ENCODE data around the gene SECTM1.

SECTM1 gene

DNA sequence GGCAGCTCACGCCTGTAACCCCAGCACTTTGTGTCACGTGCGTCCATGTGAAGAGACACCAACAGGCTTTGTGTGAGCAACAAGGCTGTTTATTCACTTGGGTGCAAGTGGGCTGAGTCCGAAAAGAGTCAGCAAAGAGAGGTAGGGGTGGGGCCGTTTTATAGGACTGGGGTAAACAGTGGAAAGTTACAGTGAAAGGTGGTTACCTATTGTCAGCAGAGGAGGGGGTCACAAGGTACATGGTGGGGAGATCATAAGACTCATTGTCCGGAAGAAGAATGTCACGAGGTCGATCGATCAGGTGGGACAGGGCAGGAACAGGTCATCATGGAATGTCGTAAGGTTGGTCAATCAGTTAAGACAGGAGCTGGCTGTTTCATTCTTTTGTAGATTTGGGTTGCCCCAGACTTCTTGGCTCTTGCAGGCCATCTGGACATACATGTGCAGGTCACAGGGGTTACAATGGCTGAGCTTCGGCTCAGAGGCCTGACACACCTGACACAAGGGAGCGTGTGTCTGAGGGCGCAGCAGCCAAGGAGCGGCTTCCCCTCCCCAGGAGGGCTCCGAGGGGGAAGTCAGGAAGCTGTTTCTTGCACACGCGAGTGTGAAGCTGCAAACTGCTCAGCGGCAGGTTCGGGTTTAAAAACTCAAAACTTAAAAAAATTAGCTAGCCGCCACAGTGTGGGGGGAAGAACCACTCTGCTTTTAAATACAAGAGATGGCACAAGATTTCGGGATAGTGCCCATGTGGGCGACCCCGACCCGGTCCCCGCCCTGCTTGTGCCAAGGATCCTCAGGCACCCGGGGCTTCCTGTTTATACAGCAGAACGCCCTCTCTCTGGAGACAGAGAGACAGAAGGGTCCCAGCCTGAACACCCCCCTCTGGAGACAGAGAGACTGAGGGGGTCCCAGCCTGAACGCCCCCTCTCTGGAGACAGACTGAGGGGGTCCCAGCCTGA lies 13.1 kb upstream of the SECTM1 start:
- no peak for DNase-seq

DNA sequence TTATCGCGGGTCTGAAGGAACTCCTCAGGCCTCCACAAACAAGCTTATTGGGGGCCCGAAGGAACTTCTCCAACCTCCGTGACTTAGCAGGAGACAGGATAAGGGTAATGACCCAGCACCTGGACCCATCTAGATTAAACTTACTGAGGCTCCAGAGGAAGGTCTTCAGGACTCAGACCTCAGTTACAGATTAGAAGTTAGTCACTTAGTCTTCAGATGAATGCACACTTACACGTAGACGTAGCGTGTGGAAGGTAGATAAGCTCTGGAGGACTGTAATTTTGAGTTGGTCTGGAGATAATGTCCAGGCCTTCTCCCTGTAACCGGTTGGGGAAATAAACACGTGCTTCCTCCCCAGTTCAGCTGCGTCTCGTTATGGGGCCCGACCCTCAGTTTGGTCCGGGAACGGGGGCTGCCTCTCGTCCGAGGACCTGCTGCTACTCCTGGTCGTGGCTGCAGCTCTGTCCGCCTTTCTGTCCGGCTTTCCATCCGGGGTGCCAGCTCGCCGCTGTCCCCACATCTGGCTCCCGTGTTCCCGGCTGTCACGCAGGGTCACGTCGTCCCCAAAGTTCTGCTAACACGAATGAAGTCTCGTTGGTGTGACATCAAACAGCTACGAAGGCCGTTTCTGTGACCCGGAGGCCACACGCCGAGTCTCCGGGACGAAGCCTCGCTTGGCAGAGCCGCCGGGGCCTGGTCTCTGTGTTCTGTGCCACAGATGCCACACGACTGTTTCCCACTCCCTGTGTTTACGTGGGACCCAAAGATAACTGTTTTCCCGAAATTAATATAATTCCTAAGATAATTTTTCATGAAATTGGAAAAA lies 11.8 kb upstream of the SECTM1 start:
- DNase-seq = no peak

DNA sequence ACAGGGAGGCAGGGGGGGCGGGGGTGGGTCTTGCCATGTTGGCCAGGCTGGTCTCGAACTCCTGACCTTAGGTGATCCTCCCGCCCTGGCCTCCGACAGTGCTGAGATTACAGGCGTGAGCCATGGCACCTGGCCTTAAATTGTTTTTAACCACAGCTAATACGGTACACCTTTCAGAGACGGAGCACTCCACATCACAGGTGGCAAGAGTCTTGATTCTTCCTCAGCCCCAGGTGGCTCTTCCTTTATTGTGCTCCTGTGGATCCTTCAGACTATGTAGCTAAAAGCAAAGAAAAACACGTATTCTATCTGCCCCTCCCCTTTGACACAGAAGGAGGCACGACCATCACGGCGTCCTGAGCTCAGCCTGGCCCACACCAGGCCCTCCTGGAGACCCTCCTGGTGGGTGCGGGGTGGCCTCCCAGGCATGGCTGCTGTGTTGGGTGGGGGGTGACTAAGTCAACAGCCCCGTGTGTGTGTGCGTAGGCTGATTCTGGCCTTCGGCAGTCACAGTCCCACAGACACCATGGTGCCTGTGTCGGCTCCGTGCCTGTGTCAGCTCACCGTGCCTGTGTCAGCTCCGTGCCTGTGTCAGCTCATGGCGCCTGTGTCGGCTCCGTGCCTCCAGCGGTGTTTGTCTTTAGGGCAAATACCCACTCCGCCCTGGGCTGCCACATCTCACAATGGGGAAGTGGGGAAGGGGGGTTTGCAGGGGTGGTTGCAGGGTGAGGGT lies 10.8 kb upstream of the SECTM1 start:
- no peak for DNase-seq

DNA sequence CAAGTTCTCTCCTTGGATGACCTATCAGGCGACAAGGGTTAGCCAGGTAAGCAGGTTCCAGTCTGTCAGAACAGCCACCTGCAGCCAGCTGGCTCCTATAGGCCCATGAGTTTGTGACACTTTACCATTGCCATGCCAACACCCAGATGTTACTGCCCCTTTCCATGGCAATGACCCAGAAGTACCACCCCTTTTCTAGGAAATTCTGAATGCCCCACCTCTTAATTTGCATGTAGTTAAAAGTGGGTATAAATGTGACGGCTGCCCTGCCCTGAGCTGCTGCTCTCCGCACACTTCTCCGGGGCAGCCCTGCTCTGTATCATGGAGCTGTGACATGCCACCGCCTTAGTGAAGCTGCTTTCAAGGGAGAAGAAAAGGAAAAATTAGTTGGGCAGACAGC lies 10.0 kb upstream of the SECTM1 start:
- no peak for DNase-seq

DNA sequence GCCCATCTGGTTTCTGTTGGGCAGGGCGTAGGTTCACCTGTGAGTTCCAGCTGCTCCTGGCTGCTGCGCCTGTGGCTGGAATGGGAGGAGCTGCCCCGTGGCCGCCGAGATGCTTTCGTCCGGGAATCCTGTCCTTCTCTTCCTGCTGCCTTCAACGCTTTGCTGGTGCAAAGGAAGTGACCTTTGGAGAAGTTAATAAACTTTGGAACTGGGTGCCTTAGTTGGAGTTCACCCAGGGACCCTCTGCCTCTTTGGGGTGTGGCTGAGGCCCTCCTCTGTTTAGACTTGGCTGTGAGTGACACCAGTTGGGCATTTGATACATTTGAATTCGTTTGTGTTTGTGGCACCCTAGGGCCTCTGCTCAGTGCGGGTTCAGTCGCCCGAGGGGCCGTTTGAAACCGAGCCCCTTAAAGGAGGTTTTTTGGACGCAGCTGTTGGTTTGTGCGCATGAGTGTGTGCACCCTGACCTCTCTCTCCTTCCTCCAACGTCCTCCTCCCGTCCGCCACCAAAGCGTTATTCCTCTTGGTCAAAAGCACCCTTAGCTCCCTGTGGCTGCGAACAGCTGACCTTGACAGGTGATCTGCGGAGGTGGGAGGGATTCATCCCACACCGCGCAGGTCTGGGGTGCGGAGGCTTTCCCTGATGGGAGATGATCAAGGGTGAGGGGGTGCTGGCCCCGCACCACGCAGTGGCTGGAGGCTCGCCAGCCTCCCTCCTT lies 9.0 kb upstream of the SECTM1 start:
- DNase-seq = no peak

DNA sequence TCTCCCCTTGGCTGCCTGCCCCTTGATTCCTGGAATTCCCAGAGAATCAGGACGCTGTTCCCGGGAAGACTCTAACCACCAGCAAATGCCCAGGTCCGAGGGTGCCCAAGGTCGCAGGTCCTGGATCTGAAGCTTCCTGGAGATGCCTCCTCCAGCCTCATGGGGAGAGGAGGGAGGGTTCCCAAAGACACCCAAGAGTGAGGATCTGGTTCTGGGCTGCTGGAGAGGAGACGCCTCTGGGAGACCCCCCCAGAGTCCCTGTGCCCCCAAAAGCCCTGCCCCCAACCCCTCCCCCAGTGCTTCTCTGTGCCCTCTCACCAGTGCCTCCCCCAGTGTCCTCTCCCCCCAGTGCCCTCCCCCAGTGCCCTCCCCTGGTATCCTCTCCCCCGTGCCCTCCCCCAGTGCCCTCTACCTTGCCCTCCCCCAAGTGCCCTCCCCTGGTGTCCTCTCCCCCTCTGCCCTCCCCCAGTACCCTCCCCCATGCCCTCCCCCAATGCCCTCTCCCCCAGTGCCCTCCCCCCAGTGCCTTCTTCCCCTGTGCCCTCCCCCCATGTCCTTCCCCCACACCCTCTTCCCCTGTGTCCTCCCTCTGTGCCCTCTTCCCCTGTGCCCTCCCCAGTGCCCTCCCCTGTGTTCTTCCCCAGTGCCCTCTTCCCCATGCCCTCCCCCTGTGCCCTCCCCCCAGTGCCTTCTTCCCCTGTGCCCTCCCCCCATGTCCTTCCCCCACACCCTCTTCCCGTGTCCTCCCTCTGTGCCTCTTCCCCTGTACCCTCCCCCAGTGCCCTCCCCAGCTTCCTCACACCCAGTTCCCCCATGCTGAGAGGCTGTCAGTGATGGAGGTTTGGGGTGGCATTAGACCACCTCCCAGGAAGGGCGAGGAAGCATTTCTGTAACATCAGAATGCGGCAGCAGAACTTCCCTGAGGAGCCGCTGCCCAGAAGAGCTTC lies 6.3 kb upstream of the SECTM1 start:
- DNase-seq = no peak

DNA sequence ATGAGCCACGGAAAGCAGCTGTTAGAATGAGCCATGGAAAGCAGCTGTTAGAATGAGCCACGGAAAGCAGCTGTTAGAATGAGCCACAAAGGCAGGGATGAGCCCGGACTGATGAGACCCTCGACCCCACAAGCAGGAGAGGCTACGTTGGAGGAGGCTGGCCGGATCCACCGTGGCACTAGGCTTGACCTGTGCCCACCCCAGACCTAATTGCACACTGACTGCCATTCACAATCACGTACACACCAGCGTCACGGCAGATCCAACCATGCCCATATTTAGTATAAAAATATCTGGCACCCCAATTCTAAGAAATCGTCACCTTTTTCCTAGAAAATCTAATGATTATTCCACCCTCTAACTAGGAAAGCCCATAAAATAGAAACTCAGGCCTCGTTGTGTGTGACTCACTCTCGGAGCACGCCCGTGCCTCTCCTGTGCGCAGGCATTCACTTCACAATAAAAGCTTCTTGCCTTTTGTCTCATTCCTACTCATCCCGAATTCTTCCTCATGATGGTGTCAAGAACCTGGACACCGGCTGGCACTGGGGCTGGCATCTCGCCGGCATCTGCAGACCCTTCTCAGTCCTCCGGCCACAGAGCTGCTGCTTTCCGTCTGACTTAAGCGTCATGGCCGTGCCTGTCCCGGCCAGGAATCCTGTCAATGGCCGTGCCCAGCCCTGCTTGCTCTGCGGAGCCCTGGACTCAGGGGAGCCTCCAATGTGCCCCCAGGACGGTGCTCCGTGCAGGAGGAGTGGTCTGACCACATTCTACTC lies 5.5 kb upstream of the SECTM1 start:
- no peak for DNase-seq

DNA sequence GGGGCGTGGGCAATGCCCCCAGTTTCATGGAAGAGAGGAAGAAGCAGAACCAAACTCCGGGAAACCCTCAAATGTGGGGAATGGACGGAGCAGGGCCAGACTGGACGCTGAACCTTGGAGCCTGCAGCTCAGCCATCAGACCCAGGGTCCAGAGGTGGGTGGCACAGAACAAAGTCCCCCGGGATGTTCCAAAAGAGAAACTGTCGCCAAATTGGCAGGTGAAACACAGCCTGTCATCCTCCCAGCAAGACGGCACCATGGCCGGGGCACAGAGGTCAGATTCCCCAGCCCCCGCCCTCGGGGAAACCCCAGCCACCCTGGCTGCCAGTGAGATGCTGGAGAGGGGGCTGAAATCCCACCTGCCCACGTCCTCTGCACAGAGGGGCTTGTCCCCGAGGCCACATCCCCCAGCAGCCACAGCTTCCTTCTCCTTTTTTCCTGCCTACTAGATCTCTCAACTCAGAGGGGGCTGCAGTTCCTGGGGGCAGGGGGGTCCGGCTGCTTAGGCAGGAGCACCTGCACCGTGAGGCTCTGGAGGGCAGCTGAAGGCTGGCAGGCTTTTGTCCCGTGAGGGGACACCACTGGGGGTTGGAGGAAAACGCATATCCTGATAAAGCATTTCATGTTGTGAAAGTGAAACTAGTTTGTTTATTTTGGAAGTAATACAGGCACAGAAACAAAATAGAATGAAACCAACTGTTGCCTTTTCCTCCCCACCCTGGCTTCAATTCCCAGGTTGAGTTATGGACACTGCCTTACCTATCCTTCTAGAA lies 1.2 kb upstream of the SECTM1 start:
- no peak for DNase-seq

DNA sequence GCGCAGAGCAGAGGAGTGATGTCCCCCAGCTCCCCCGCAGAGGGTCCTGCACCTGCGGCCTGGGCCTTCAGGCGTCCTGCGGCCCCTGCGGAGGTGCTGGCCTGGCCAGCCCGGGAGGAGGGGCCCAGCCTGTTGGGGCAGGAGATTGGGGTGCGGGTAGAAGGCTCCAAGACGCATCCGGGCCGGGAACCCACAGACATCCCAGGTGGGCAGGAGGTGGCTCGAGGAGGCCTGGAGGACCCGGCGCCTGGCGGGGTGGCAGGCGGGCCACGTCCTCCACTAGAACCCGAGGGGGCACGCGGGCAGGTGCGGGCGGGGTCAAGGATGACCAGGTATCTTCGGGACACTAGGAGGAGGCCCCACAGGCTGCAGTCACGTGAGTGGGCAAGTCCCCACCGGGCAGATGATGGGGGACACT lies 647 bp upstream of the SECTM1 start:
- no peak for DNase-seq

DNA sequence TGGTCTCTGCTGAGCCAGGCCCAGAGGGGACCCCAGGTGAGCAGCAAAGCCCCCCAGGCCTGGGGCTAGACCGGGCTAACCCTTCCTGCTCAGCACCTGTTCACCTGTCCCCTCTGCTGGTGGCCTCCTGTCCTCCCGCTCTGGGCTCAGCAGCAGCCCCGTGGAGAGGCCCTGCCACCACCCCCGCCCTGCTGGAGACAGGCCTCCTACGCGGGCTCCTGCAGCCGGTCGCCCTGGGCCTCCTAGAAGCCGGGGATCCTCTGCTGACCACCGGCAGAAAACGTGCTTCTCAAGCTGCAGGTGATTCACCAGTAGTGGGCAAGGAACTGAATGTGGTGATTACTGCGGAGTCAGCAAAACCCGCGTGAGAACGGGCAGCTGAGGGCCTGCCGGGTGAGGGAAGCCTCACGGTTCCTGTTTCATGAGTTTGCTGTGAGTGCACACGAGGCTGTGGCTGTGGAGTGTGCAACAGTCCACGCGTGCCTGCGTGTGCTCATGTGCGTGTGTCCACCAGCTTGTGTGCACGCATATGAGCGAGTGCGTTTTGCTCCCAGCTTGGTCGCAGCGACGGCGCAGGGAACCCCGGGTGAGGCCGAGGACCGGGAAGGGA lies 792 bp downstream of the SECTM1 start:
- peak; percentile 80 for DNase-seq

DNA sequence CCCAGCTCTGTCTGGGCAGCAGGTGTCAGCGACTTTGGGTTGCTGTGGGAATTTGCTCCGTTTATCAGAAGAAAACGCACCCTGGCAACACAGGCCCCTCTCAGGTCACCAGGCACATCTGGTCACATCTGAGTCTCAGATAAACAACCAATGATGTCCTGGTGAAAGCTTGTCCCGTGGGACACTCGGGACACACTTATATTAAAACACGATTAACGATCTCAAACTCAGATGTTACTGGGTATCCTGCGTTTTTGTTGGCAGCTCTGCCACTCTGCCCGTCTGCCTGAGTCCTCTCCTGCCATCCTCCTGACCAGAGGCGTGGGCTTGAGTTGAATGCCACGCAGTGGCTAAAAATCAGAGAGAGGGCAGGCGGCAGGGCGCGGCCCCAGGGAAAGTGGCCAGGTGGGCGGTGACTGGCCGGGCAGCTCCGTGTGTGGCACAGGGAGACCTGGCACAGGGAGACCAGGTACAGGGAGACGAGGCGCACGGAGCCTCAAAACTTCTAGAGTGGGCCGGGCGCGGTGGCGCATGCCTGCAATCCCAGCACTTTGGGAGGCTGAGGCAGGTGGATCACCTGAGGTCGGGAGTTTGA lies 2.1 kb downstream of the SECTM1 start:
- no peak for DNase-seq

DNA sequence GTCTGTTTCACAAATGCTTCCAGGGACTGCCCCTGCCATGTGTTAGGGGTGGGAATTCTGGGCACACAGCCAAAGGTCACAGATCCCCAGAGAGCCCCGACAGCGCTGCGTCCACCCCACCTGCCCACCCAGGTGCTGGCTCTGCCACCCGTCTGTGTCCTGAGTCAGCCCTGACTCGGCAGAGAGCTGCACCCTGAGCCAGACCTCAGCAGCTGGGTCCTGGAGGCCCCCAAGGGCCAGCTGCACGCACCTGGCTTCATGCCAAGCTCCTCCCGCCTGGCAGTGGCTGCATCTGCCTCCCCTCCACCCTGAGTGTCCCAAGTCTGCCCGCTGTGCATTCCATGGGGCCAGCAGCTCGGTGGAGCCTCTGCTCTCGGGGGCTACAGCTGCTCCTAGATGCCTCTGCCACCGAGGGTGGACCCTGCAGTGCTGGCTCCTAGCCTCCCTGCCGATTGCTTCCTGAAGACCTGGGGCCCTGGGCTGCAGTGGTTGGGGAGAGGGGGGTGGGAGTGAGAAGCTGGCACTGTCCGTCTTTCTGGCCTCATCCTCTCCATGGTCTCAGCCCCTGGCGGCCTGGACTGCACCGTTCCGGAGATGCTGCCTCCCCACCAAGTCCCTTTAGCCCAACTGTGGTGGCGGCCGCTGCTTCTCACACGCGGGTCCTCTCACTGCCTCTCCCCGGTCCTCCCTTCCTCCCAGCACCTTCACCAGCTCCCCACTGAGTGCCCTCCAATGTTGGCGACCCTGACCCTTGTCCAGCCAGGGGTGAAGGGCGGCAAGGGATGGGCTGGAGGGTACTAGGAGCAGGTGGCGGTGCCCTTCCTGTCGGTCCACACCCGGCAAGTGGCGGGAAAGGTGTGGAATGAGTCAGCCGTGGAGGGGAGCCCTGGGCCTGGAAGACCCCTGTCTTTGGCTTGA lies 3.0 kb downstream of the SECTM1 start:
- DNase-seq = no peak

DNA sequence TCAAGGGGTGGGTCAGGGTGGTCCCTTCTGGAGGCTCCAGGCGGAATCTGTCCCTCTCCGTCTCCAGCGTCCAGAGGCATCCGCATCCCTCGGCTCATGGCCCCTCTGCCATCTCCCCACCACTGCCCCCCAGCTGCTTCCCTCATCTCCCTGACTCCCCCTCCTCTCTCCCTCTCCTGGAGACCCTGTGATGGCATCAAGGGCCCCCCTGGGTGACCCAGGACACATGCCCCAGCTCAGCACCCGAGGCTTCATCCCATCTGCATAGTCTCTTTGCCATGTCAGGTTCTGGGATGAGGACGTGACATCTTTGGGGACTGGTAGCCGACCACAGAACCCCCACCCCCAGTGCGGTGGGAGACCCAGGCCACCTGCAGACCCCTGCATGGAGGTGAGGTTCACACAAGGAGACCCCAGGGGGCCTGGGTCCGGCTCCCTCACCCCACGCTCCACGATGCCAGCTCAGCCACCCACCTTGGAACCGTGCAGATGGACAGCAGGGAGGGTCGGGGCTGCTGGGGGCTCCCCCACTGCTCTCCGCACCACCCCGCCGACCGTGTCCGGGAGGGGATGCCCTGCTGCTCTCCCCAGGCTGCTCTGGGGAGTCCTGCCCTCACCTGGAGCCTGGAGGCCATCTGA lies 3.8 kb downstream of the SECTM1 start:
- no peak for DNase-seq

DNA sequence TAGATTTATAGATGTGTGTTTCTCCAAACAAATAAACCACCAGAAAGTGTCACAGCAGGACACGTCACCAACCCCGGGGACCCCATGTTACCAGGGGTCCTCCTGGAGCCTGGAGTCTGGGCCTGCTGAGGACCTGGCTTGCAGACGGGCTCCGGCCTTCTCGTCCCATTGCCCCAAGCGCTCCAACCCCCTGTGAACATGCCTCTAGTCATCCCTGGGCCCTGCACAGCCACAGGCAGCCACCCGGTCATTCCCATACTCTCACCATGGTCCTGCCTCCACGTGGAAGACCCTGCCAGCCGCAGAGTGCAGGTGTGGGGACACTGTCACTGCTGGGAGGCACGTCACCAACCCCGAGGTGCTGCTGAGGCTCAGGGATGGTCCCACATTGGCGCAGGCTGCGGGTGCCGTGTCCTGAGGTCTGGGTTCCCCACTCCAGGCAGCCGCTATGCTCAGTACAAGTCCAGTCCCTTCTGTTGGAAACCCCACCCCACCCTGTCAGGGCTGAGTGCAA lies 4.5 kb downstream of the SECTM1 start:
- DNase-seq = no peak

DNA sequence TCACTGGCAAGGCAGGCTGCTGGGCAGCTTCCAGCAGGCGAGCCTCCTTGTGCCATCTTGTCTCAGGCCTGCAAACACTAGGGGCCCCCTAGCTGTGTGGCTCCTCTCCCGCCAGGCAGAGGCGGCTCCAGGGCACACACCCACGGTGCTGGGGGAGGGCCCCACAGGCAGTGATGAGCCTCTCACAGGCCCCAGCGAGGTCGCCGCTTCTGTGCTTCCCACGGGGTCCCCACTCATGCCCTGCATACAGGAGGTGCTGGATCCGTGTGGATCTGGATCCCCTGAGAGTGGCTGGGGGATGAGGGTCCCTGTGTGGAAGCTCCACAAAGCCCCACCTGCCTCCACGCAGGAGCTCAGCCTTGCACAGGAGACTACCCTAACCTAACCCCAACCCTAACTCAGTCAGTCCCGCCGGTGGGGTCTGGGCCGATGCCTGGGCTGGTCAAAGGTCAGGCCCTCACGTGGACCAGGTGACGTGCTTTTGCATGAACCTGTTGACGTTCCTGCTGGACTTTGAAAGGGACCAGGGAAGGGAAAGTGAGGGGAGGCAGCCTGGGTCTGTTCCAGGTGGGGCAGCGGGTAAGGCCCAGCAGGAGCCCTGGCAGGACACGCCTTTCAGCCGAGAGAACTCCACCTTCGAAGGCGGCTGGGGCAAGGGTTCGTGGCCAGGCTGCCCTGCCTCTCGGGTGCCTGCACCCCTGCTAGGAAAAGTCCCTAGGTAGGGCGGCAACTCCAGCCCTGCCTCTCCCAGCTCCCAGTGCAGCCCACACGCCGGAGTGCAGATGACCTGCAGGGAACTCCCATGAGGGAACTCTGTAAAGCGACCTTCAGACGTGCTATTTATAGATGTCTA lies 5.2 kb downstream of the SECTM1 start:
- DNase-seq = no peak

DNA sequence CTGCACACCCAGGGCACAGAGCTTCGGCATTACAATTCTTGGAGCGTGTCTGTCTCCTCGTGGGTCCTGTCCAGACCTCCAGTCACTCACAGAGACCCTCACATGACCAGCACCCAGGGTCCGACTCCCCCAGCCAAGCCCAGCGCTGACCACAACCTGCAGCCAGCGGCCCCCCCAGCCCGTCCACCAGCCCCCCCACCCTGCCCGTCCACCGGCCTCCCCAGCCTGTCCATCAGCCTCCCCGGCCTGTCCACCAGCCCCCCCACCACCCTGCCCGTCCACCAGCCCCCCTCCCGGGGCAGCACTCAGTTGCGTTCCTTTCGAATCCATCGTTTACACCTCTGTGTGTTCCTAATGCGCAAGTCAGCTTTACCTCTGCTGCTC lies 5.8 kb downstream of the SECTM1 start:
- DNase-seq = no peak

Data from MV-4-11 (cell line).